GM12872 (cell line): Measurements from ENCODE around the gene TAF4.

Source experiments
- TF ChIP-seq, protein P1 (sequence below): IDR thresholded peaks from 3 replicates; pipeline ENCODE4 v1.5.1; 2011; ENCODE audit warnings: low read depth, mild to moderate bottlenecking, low read length, moderate library complexity; ENCODE audit not compliant: insufficient read depth

Gene TAF4

DNA sequence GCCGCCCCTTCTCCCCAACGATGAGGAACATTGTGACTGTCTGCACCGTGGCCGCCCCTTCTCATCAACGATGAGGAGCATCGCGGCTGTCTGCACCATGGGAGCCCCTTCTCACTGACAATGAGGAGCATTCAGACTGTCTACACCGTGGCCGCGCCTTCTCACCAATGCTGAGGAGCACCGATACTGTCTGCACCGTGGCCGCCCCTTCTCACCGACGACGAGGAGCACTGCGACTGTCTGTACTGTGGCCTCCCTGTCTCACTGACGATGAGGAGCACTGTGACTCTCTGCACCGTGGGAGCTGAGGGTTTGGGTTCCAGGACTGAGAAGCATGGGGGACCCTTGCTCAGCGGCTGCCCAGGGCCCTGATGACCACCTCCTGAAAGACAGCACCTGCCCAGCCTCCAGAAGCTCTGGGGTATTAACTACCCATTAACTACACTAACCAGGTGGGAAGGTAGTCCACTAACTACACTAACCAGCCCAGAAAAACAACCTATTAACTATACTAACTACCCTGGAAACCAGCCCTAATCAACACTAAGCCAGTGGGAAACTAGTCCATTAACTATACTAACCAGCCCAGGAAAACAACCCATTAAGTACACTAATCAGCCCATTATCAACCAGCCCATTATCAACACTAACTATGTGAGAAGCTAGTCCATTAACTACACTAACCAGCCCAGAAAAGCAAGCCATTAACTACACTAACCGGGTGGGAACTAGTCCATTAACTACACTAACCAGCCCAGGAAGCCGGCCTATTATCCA, 116.9 kb downstream of the TAF4 start:
- TF ChIP-seq, protein P1, sequence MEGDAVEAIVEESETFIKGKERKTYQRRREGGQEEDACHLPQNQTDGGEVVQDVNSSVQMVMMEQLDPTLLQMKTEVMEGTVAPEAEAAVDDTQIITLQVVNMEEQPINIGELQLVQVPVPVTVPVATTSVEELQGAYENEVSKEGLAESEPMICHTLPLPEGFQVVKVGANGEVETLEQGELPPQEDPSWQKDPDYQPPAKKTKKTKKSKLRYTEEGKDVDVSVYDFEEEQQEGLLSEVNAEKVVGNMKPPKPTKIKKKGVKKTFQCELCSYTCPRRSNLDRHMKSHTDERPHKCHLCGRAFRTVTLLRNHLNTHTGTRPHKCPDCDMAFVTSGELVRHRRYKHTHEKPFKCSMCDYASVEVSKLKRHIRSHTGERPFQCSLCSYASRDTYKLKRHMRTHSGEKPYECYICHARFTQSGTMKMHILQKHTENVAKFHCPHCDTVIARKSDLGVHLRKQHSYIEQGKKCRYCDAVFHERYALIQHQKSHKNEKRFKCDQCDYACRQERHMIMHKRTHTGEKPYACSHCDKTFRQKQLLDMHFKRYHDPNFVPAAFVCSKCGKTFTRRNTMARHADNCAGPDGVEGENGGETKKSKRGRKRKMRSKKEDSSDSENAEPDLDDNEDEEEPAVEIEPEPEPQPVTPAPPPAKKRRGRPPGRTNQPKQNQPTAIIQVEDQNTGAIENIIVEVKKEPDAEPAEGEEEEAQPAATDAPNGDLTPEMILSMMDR, result no peak

DNA sequence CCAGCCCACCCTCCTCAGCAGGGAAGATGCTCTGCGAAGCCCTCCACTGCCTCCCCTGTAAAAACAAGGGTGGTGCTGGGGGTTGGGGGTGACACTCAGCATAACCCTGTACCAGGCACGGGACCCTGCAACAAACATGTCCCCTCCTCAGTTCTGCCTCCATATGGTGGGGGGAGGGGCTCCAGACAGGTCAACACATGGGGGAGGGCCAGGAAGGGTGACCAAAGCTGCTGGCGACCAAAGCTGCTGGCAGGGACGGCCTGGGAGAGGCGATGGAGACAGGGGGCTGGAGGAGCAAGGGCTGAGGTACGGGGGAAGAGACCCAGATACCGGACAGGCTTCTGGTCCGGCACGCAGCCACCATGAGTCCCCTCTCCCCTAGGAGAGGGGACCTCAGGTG, 123.2 kb downstream of the TAF4 start:
- TF ChIP-seq, protein P1, result no peak

DNA sequence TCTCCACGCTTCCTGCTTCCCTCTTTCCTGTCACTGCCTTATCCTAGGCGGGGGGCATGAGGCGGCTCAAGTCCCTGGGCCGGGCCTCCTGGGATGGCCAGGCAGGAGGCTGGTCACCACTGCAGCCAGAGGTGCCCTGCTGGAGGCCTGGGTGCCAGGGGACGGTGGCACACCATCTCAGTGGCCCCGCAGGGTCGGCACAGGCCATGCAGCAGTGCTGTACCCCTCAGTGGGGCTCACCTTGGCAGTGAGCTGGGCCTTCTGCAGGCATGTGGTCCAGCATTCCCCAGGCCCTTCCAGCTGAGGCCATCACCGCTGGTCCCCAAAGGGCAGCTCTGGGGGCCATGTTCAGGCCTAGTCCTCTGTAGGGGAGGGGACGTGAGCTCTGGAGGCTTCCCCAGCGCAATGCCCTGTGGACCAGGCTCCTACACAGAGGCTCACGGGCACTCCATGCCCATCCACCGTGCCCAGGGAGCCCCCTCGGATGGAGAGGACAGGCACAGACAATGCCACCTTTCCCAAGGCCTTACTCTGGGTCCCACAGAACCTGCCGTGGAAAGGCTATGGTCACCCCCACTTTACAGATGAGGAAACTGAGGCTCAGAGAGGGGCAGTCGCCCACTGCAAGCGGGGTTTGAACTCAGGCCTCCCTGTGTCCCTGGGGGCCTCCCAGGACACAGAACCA, 123.8 kb downstream of the TAF4 start:
- TF ChIP-seq, protein P1, result no peak

DNA sequence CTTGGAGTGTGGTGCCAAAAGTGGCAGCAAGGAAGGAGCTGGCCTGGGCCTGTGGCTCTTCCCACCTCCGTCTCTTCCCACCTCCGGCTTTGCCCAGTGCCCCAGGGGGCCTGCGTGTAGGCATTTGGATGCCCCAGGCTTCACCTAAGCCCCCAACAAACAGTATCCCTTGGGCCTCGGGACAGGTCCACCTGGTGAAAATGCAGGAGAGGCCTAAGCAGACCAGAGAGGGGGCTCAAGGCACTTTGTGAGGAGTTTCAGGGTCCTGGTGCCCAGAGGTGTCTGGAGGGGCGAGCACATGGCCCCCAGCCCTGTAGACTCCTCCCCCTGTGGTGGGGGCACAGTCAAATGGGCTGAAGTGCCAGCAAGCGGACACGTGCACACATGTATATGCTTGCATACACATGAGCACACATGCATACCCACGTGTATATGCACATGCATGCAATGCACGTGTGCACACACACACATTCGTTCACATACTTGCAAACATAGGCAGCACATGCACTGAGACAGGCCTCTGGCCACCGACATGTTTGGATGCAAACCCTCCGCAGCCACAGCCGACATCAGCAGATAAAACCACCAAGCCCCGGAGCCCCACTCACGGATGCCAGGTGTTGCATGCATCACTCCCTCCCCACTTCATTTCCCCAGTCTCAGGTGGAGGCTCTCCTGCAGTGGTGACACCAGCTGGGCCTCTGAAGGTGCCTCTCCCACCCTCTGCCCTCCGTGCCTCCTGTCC, 124.5 kb downstream of the TAF4 start:
- TF ChIP-seq, protein P1, result no peak

DNA sequence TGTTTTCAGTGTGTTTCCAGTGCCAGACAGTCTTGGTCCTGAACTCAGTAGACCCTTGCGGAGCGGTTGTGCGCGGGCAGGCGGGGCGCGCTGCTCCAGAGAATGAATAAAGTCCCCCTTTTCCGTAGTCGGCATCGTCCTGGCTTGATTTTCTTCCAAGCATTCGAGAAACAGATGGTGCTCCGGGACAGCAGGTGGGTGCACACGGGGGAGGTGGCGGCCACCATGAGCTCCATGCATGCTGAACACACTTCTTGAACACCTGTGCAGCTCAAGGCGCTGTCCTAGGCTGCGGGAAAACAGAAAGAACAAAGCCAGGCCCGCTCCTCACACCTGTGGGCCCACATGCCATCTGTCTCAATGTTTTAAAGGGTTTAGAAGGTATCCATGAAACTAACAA, 125.2 kb downstream of the TAF4 start:
- TF ChIP-seq, protein P1, result no peak

DNA sequence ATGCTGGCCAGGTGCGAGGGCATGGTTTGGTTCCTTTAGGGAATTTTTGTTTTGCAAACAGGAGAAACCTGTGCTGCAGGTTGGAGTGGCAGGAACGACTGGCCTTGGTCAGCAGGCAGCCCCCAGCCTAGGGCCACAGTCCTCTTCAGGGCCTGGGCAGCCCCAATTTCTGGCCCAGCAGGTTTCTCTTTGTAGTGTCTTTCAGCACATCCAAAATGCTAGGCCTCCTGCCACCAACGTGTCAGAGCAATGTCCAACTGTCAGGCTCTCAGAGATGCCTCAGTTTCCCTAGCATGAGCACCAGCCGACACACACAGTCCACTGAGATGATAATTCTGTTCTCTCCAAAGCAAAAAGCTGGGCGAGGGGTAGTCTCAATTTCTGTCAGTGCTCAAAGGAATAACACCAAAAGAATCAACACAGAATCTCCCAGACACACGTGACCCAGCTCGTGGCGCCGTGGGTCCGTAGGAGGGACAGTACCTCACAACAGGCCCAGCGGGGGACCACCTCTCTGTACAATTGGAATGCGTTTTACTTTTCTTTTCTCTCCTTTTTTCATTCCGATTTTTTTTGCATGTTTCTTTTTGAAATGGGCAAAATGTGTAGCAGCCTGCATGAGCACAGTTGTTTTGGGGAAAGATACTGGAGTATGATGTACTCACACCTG, 125.9 kb downstream of the TAF4 start:
- TF ChIP-seq, protein P1, result no peak
